Activated effector memory CD4-positive, alpha-beta T cell treated with Interleukin-2 at 50 U/mL for 16 hours (primary cell): Measurements from ENCODE around the gene SH3D19.

Experiments
- DNase-seq: peaks from one replicate; pipeline ENCODE4 v3.0.0-alpha.2; 2020

The SH3D19 gene

GRCh38 chr4:151226004-151226932 lies 99.1 kb downstream of the SH3D19 start:
- DNase-seq = no peak

- no peak for DNase-seq
Observed at GRCh38 chr4:151223465-151223864, 101.9 kb downstream of the SH3D19 start.

- DNase-seq = no peak
Observed at GRCh38 chr4:151219948-151220347, 105.5 kb downstream of the SH3D19 start.

- DNase-seq = no peak
Observed at GRCh38 chr4:151219091-151219490, 106.3 kb downstream of the SH3D19 start.

- DNase-seq = no peak
Observed at GRCh38 chr4:151218343-151218742, 107.1 kb downstream of the SH3D19 start.

- DNase-seq = no peak
Observed at GRCh38 chr4:151217326-151217725, 108.1 kb downstream of the SH3D19 start.

- DNase-seq = no peak
Observed at GRCh38 chr4:151215295-151215694, 110.1 kb downstream of the SH3D19 start.

GRCh38 chr4:151207868-151208267 lies 117.5 kb downstream of the SH3D19 start:
- DNase-seq = no peak

- DNase-seq = no peak
Observed at GRCh38 chr4:151207186-151207585, 118.2 kb downstream of the SH3D19 start.

- DNase-seq = no peak
Observed at GRCh38 chr4:151206241-151207005, 119.0 kb downstream of the SH3D19 start.

- no peak for DNase-seq
Observed at GRCh38 chr4:151205722-151206121, 119.7 kb downstream of the SH3D19 start.

GRCh38 chr4:151204925-151205524 lies 120.4 kb downstream of the SH3D19 start:
- DNase-seq = no peak

- no peak for DNase-seq
Observed at GRCh38 chr4:151202851-151203455, 122.5 kb downstream of the SH3D19 start.

GRCh38 chr4:151202381-151202780 lies 123.0 kb downstream of the SH3D19 start:
- DNase-seq = no peak

GRCh38 chr4:151199319-151200190 lies 125.8 kb downstream of the SH3D19 start:
- no peak for DNase-seq

GRCh38 chr4:151198748-151199147 lies 126.7 kb downstream of the SH3D19 start:
- DNase-seq = no peak

- DNase-seq = no peak
Observed at GRCh38 chr4:151197247-151197646, 128.2 kb downstream of the SH3D19 start.

- no peak for DNase-seq
Observed at GRCh38 chr4:151195801-151196200, 129.6 kb downstream of the SH3D19 start.

- no peak for DNase-seq
Observed at GRCh38 chr4:151193414-151193813, 132.0 kb downstream of the SH3D19 start.

- DNase-seq = no peak
Observed at GRCh38 chr4:151192556-151193235, 132.7 kb downstream of the SH3D19 start.
